ENCODE measurements around the gene RASSF3. TPM values are rescaled to one million over a fixed set of nuclear protein-coding genes. Genes with fewer than 3 reads are reported as not detected.
"Not testable (repeated sequence)": the region's sequence is repeated elsewhere in the genome, so short reads cannot be mapped to it uniquely, and the experiment has no call there.

Gene RASSF3
- total RNA-seq, 2 experiments from 2014 or later, result 16.3 to 49.9 TPM

DNA sequence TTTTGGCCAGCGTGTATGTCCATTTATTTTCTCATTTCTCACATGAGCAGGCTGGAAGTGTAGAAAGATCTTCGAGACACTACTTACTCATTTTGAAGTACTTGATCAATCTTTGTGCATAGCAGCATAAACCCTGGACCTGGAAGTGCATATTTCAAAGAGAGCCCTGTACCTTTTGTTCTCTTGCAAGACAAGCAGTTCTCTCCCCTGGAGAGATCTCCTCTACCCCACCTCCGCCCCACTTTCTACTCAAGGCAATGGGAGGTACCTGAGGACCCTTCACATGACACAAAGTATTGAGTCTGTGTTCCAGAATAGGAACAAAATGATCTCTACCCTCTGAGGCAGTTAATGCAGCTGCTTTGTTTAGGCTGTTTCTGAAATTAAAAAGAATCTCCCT is 27.4 kb upstream of the RASSF3 start:
- ChIA-PET CTCF (ENCODE audit: unreplicated experiment) (no interaction called here), POLR2A (interaction anchor here (1.0 to 3.9 kb wide), 3 partner anchors 11 to 21 kb away, joined by 3 to 13 read pairs (median 5); no protein-coding TSS in a partner anchor)
- intact Hi-C loops (cut with micrococcal nuclease; ENCODE audit: unreplicated experiment), result no loop called here
- no peak overlapping the region for H3K4me3 ChIP-seq (ENCODE audit: low read depth, low read length, poor library complexity, severe bottlenecking)
- BruUV-seq (replicated peaks), result no TSS peak
- H3K79me2 ChIP-seq (ENCODE audit: insufficient read depth, low read depth, low read length), result no peaks in the 10 kb centered on the region
- H3K4me1 ChIP-seq (ENCODE audit: insufficient read depth, low read length, poor library complexity, severe bottlenecking), result peaks cover 14% of the 10 kb centered on the region
- H2AFZ ChIP-seq (ENCODE audit: low read length), result peak overlapping the region; percentile 89; the same call in 1 of the 2 replicates
- TF ChIP-seq EZH2phosphoT487 (IDR thresholded peaks at IDR 0.05; ENCODE audit: borderline replicate concordance, low read depth, low read length), result no peak
- TF ChIP-seq, protein P1, sequence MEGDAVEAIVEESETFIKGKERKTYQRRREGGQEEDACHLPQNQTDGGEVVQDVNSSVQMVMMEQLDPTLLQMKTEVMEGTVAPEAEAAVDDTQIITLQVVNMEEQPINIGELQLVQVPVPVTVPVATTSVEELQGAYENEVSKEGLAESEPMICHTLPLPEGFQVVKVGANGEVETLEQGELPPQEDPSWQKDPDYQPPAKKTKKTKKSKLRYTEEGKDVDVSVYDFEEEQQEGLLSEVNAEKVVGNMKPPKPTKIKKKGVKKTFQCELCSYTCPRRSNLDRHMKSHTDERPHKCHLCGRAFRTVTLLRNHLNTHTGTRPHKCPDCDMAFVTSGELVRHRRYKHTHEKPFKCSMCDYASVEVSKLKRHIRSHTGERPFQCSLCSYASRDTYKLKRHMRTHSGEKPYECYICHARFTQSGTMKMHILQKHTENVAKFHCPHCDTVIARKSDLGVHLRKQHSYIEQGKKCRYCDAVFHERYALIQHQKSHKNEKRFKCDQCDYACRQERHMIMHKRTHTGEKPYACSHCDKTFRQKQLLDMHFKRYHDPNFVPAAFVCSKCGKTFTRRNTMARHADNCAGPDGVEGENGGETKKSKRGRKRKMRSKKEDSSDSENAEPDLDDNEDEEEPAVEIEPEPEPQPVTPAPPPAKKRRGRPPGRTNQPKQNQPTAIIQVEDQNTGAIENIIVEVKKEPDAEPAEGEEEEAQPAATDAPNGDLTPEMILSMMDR (conservative IDR thresholded peaks at IDR 0.05; ENCODE audit: low read length), result no peak
- no peaks in the 10 kb centered on the region for H3K9me3 ChIP-seq (ENCODE audit: low read length)
- no peak overlapping the region for H3K4me2 ChIP-seq (ENCODE audit: low read length)
- H4K20me1 ChIP-seq (ENCODE audit: insufficient read depth, low read length), result no peaks in the 10 kb centered on the region
- DNase-seq (ENCODE audit: low spot score), result no peak
- no peaks in the 10 kb centered on the region for H3K36me3 ChIP-seq (ENCODE audit: insufficient read depth, low read length)
- H3K9me2 ChIP-seq (ENCODE audit: insufficient read depth, low read length), result no peaks in the 10 kb centered on the region
- H3K27ac ChIP-seq (ENCODE audit: low read depth, low read length, poor library complexity, severe bottlenecking), result no peak overlapping the region

DNA sequence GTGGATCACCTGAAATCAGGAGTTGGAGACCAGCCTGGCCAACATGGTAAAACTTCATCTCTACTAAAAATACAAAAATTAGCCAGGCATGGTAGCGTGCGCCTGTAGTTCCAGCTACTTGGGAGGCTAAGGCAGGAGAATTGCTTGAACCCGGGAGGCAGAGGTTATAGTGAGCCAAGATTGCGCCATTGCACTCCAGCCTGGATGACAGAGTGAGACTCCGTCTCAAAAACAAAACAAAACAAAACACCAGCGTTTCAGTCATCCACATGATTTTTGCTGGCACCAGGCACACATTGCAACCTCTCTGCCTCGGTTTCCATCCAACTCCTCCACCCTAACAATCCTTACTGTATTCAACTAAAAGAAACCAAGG is 26.9 kb upstream of the RASSF3 start:
- H3K9me2 ChIP-seq (ENCODE audit: insufficient read depth, low read length); H3K9me3 ChIP-seq (ENCODE audit: low read length); CTCF ChIA-PET (ENCODE audit: unreplicated experiment); H3K36me3 ChIP-seq (ENCODE audit: insufficient read depth, low read length); intact Hi-C loops (cut with micrococcal nuclease; ENCODE audit: unreplicated experiment); DNase-seq (ENCODE audit: low spot score); H3K27ac ChIP-seq (ENCODE audit: low read depth, low read length, poor library complexity, severe bottlenecking); H3K4me3 ChIP-seq (ENCODE audit: low read depth, low read length, poor library complexity, severe bottlenecking); H3K79me2 ChIP-seq (ENCODE audit: insufficient read depth, low read depth, low read length); H4K20me1 ChIP-seq (ENCODE audit: insufficient read depth, low read length); BruUV-seq (replicated peaks): not testable (repeated sequence)
- POLR2A ChIA-PET, result interaction anchor here (0.5 to 3.9 kb wide), 6 partner anchors 10 to 199 kb away, joined by 3 to 13 read pairs (median 4); no protein-coding TSS in a partner anchor
- Histone ChIP-seq H3K4me1 (ENCODE audit: insufficient read depth, low read length, poor library complexity, severe bottlenecking) (peaks cover 14% of the 10 kb centered on the region), H2AFZ (ENCODE audit: low read length) (peak overlapping the region; percentile 89), H3K4me2 (ENCODE audit: low read length) (peak overlapping the region; percentile 49; the same call in 1 of the 2 replicates)

DNA sequence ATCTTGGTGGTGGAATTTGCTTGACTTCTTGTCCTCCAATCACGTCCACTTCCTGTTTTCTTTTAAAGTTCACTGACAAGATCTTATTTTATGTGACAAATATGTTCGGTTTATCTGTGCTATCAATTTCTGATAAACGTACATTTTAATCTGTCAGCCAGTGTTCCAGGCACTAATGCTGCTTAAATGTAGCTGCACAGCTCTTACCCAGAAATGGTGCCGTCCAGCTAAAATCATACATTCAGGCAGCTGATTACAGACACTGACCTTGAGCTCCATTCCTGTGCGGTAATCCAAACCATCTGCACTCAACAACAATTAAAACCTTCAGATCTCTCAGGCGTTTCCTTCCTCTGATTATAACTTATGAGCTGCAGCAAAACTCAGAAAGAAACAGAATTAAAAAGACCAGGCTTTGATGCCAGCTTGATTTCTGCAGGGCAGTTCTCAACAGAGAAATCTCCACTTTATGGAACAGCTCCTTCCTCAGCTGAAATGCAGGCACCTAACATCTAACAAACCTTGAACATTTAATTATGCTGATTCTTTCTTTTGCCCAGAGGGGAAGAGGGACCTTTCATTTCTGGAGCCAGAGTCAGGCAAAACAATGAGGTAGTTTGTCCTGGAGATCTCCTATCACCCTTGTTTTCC is 26.4 kb upstream of the RASSF3 start:
- H3K79me2 ChIP-seq (ENCODE audit: insufficient read depth, low read depth, low read length), result no peaks in the 10 kb centered on the region
- intact Hi-C loops (cut with micrococcal nuclease; ENCODE audit: unreplicated experiment), result no loop called here
- peak overlapping the region; percentile 21 for H3K27ac ChIP-seq (ENCODE audit: low read depth, low read length, poor library complexity, severe bottlenecking)
- ChIA-PET POLR2A (interaction anchor here (0.5 to 3.9 kb wide), 9 partner anchors 9 to 297 kb away, joined by 3 to 13 read pairs (median 3); no protein-coding TSS in a partner anchor), CTCF (ENCODE audit: unreplicated experiment) (interaction anchor here (0.6 kb wide), 1 partner anchor 20 kb away, joined by 3 read pairs; no protein-coding TSS in a partner anchor)
- TF ChIP-seq, protein P1 (conservative IDR thresholded peaks at IDR 0.05; ENCODE audit: low read length), result no peak
- TF ChIP-seq EZH2phosphoT487 (IDR thresholded peaks at IDR 0.05; ENCODE audit: borderline replicate concordance, low read depth, low read length), result no peak
- no peaks in the 10 kb centered on the region for H4K20me1 ChIP-seq (ENCODE audit: insufficient read depth, low read length)
- no TSS peak for BruUV-seq (replicated peaks)
- H3K36me3 ChIP-seq (ENCODE audit: insufficient read depth, low read length), result no peaks in the 10 kb centered on the region
- peaks cover 14% of the 10 kb centered on the region for H3K4me1 ChIP-seq (ENCODE audit: insufficient read depth, low read length, poor library complexity, severe bottlenecking)
- H3K4me3 ChIP-seq (ENCODE audit: low read depth, low read length, poor library complexity, severe bottlenecking), result no peak overlapping the region
- H3K4me2 ChIP-seq (ENCODE audit: low read length), result peak overlapping the region; percentile 49
- DNase-seq (ENCODE audit: low spot score), result peak; percentile 61
- peak overlapping the region; percentile 89 for H2AFZ ChIP-seq (ENCODE audit: low read length)
- no peaks in the 10 kb centered on the region for H3K9me3 ChIP-seq (ENCODE audit: low read length)
- no peaks in the 10 kb centered on the region for H3K9me2 ChIP-seq (ENCODE audit: insufficient read depth, low read length)

All from OCI-LY7 (cell line).